KG1 (cell line): Measurements from ENCODE around the gene AADACL3.

ENCODE experiments used
- DNase-seq: peaks from one replicate; lab custom pipeline; 2025; lab: John Stamatoyannopoulos, UW

Gene AADACL3

DNA sequence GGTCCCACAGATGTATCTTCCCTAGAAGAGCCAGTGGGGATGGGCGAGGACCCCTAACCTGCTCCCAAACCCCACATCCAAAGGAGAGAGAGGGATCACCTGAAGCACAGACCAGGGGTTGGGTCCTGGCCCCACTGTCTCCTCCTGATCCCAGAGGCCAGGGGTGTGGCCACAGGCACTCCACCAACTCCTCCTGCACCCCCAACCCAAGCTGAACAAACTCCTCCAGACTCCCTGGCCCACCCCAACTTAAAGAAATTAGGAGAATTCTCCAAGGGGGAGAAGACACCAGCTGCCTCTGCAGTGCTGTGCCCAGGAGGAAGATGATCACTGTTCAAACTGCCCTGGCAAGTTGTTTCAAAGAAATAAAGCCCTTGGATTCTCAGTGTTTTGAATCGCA is 53.1 kb downstream of the AADACL3 start:
- no peak for DNase-seq

DNA sequence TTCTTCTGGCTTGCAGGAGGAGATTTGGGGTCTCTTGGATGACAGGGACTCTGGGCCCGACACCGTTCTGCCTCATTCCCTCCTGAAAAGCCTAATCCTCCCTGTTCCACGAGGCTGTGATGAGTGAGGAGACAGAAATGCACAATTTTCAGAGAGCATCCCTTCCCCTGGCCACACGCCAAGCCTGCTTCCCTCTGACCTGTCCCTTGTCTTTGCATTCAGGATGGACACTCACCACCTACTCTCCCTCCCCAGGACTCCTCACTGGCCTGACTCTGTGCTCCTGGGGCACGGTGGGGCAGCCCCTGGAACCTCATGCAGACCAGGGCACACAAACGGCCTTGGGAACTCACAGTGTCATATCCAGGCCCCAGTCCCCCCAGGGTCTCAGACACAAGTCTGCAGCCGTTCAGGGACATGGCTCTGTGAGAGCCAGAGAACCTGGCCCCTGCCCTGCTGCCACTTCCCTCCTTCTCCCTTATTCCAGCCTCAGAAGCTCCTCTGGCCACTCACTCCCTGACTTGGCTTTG is 54.1 kb downstream of the AADACL3 start:
- DNase-seq: no peak

DNA sequence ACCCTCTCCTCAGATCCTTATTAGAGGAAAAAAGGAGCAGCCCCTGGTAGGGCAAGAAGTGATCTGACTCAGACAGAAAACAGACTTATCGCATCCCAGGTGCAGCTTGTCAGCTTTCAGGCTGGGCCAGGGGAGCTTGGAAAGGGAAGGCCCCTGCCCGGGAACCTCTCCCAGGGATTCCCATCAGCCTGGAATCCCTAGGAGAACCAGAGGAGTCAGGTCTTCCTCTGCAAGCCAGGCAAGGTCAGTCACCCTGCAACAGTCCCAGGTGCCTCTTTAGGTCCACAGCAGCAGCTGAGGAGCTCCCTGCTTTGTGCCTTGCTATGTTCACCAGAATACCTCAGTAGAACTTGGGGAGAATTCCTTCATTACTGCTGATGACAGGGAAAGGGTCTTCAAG is 54.7 kb downstream of the AADACL3 start:
- no peak for DNase-seq

DNA sequence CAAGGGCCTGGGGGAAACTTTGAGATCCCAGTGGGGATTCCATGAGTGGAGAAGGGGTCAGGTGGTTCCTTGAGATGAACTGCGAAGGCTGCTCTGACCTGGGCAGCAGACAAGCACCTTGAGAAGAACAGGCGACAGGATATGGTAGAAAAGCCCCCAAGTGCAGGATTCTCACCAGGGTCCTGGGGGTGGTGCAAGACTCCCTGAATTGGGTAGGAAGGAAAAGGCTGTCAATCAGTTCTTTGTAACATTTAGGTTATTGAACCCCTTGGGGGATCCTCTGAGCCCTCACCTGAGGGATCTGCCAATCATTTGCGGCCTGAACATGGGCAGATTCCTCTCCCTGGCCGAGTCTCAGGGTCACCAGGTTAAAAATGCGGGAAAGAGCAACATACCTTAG is 55.3 kb downstream of the AADACL3 start:
- DNase-seq: no peak

DNA sequence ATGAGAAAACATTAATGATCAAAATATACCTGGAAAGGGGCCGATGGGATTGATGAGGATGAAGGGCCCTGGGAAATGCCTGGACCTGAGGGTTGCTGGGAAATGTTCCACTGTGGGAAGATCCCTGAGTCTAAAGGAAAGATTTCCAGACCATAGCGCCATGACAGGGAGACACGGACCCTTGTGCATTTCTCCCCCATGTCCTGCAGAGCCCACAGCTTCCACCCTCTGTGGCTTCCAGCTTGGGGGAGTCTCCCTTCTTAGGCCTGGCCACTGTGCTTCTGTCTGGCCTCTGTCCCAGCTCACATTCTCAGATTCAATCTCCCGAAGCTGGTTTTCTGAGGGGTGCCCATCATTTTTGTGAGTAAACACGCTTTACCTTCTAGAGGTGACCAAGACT is 56.6 kb downstream of the AADACL3 start:
- DNase-seq: no peak

DNA sequence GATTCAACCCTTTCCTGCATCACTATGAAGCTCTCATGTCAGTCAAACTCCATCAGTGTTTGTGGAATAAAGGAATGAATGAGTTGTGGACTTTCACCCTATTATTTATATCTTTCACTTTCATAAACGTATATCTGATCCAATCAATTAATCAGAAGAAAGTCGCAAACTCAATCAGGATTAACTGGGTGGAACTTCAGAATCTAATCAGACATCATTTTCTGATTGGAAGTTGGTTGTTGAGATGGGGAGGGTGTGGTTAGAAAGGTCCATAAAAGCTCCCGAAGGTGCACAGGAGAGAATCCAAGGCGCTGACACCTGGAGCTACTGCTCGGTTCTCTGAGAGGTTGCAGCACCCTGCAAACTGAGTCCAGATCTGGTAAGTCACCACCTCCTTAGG is 57.5 kb downstream of the AADACL3 start, which contains the start of gene PRAMEF12:
Gene PRAMEF12, plus strand, starts transcription at position 301 of the 400 bp plus-strand sequence. CDS start 1,130 bp downstream, outside the sequence.
- DNase-seq: no peak

DNA sequence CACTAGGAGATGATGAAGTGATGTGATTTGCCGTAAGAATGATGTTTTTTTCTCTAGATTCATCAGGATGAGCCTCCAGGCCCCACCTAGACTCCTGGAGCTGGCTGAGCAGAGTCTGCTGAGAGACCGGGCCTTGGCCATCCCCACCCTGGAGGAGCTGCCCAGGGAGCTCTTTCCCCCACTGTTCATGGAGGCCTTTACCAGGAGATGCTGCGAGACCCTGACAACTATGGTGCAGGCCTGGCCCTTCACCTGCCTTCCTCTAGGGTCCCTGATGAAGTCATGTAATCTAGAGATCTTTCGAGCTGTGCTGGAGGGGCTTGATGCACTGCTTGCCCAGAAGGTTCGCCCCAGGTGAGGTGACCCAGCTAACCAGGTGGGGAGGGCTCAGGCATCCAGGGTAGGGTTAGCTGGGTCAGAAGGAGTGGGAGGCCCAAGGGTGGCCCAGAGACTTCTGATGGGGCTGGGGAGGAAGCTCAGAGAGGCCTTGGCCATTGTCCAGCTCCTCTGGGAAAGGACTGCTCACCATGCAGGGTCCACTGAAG is 59.0 kb downstream of the AADACL3 start:
- DNase-seq: no peak

DNA sequence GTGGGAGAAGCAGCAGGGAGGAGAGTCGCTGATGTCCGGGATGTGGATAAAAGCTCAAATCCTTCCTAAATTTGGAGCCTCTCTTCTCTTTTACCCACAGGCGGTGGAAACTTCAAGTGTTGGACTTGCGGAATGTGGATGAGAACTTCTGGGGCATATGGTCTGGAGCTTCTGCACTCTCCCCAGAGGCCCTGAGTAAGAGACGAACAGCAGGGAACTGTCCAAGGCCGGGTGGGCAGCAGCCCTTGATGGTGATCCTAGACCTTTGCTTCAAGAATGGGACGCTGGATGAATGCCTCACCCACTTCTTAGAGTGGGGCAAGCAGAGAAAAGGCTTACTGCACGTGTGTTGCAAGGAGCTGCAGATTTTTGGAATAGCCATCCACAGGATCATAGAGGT is 59.5 kb downstream of the AADACL3 start:
- no peak for DNase-seq

DNA sequence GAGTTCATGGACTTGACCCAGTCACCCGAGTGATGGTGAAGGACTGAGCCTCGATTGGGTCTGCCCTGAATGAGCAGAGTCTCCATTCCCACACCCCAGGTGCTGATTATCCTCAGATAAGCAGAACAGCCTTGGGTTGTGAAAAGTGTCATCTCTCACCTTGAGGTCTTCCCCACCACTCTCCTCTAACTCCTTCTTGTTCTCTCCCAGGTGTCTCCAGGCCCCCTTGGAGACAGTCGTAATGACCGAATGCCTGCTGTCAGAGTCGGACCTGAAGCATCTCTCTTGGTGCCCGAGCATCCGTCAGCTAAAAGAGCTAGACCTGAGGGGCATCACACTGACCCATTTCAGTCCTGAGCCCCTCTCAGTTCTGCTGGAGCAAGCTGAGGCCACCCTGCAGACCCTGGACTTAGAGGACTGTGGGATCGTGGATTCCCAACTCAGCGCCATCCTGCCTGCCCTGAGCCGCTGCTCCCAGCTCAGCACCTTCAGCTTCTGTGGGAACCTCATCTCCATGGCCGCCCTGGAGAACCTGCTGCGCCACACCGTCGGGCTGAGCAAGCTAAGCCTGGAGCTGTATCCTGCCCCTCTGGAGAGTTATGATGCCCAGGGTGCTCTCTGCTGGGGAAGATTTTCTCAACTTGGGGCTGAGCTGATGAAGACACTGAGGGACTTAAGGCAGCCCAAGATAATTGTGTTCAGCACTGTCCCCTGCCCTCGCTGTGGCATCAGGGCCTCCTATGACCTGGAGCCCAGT is 61.1 kb downstream of the AADACL3 start:
- no peak for DNase-seq
